GM23338 (cell line): ENCODE data around the gene ZSCAN32. TPM values are rescaled to one million over a fixed set of nuclear protein-coding genes. Genes with fewer than 3 reads are reported as not detected.

ENCODE experiments used
- ATAC-seq: fragments of 200-7000 bp; cut with Tn5 transposase; 3 replicates; pipeline ENCODE4 v1.9.1; 2020
- DNase-seq: peaks from one replicate; pipeline ENCODE4 v3.0.0-alpha.2; 2015; ENCODE audit warnings: low spot score
- H2AFZ ChIP-seq: fragments of 200-600 bp; sonication (generic); 2 replicates; pipeline ENCODE4 v1.8.0; 2016; ENCODE audit warnings: antibody characterized with exemption, mild to moderate bottlenecking, moderate library complexity
- H3F3A ChIP-seq: fragments of 200-600 bp; sonication (generic); replicated peaks from 2 replicates; pipeline ENCODE4 v1.8.0; 2017; ENCODE audit warnings: antibody characterized with exemption, mixed run types, low read depth
- H3K27ac ChIP-seq: fragments of 200-600 bp; sonication (generic); 2 replicates; pipeline ENCODE4 v1.6.1; 2016; ENCODE audit warnings: low read depth
- H3K27me3 ChIP-seq: fragments of 200-600 bp; sonication (generic); 2 replicates; pipeline ENCODE4 v1.8.0; 2016; ENCODE audit warnings: mild to moderate bottlenecking, mixed run types, moderate library complexity; ENCODE audit not compliant: insufficient read depth
- H3K36me3 ChIP-seq: fragments of 200-600 bp; sonication (generic); 2 replicates; pipeline ENCODE4 v1.8.0; 2016; ENCODE audit warnings: mild to moderate bottlenecking; ENCODE audit not compliant: insufficient read depth
- H3K4me1 ChIP-seq: fragments of 200-600 bp; sonication (generic); 2 replicates; pipeline ENCODE4 v1.8.0; 2016; ENCODE audit warnings: mild to moderate bottlenecking, moderate library complexity; ENCODE audit not compliant: insufficient read depth
- H3K4me2 ChIP-seq: fragments of 200-600 bp; sonication (generic); 2 replicates; pipeline ENCODE4 v1.7.1; 2017; ENCODE audit warnings: mixed run types
- H3K4me3 ChIP-seq: fragments of 200-600 bp; sonication (generic); 2 replicates; pipeline ENCODE4 v1.6.1; 2016; ENCODE audit warnings: mixed run types
- H3K79me2 ChIP-seq: fragments of 200-600 bp; sonication (generic); replicated peaks from 2 replicates; pipeline ENCODE4 v1.8.0; 2017; ENCODE audit warnings: mild to moderate bottlenecking; ENCODE audit not compliant: insufficient read depth
- H3K9me2 ChIP-seq: fragments of 200-600 bp; sonication (generic); 2 replicates; pipeline ENCODE4 v1.8.0; 2017; ENCODE audit not compliant: insufficient read depth
- H4K20me1 ChIP-seq: fragments of 200-600 bp; sonication (generic); replicated peaks from 2 replicates; pipeline ENCODE4 v1.8.0; 2017; ENCODE audit warnings: mild to moderate bottlenecking; ENCODE audit not compliant: insufficient read depth
- H3K27ac Mint-ChIP-seq: 2 replicates; pipeline ENCODE4 v1.8.0; 2020; ENCODE audit warnings: inconsistent platforms, mild to moderate bottlenecking, moderate library complexity, mixed read lengths
- H3K27me3 Mint-ChIP-seq: 3 replicates; pipeline ENCODE4 v1.8.0; 2022; ENCODE audit warnings: low read depth, mild to moderate bottlenecking, moderate library complexity, mixed read lengths, inconsistent platforms; ENCODE audit not compliant: insufficient read depth, poor library complexity
- H3K36me3 Mint-ChIP-seq: 3 replicates; pipeline ENCODE4 v1.8.0; 2021; ENCODE audit warnings: low read depth, mild to moderate bottlenecking, inconsistent platforms, moderate library complexity, mixed read lengths
- H3K4me1 Mint-ChIP-seq: 3 replicates; pipeline ENCODE4 v1.8.0; 2020; ENCODE audit warnings: mild to moderate bottlenecking, inconsistent platforms, mixed read lengths
- H3K4me3 Mint-ChIP-seq: 3 replicates; pipeline ENCODE4 v1.8.0; 2021; ENCODE audit warnings: moderate library complexity, mild to moderate bottlenecking, inconsistent platforms, mixed read lengths
- H3K9me3 Mint-ChIP-seq: 3 replicates; pipeline ENCODE4 v1.8.0; 2020; ENCODE audit warnings: moderate library complexity, mild to moderate bottlenecking, inconsistent platforms, mixed read lengths
- CREB1 ChIP-seq: fragments of 250-450 bp; sonication (Bioruptor Pico); IDR thresholded peaks from 2 replicates; pipeline ENCODE4 v1.5.0; 2020; ENCODE audit warnings: low read depth, mild to moderate bottlenecking, moderate library complexity
- EZH2phosphoT487 ChIP-seq: fragments of 200-600 bp; sonication (generic); IDR thresholded peaks from one replicate; pipeline ENCODE4 v1.8.1; 2018; ENCODE audit warnings: antibody characterized with exemption; ENCODE audit not compliant: unreplicated experiment
- JUNB ChIP-seq: IDR thresholded peaks from one replicate; pipeline ENCODE4 v1.6.1; 2016; ENCODE audit warnings: antibody characterized with exemption; ENCODE audit not compliant: unreplicated experiment
- NANOG ChIP-seq: IDR thresholded peaks from 2 replicates; pipeline ENCODE4 v1.6.1; 2016; ENCODE audit warnings: antibody characterized with exemption, borderline replicate concordance
- POLR2AphosphoS5 ChIP-seq: IDR thresholded peaks from 2 replicates; pipeline ENCODE4 v1.6.1; 2016; ENCODE audit warnings: antibody characterized with exemption, low read depth
- STAT1 ChIP-seq: IDR thresholded peaks from one replicate; pipeline ENCODE4 v1.6.1; 2016; ENCODE audit warnings: antibody characterized with exemption; ENCODE audit not compliant: unreplicated experiment
- ZNF114 ChIP-seq: fragments of 250-450 bp; sonication (Bioruptor Pico); IDR thresholded peaks from 2 replicates; pipeline ENCODE4 v1.5.0; 2020; ENCODE audit warnings: mild to moderate bottlenecking, moderate library complexity
- ZNF331 ChIP-seq: fragments of 250-450 bp; sonication (Bioruptor Pico); IDR thresholded peaks from 2 replicates; pipeline ENCODE4 v1.5.0; 2020; ENCODE audit warnings: low read depth, mild to moderate bottlenecking, moderate library complexity
- polyA plus RNA-seq: library from polyadenylated mRNA; unstranded; fragments of >200 nt; fragmentation: Nextera tagmentation; extraction: Ambion mirVana; gene quantifications from 2 replicates; pipeline ENCODE4 v1.2.1, GENCODE V29; 2016
- total RNA-seq: library from RNA; depleted of rRNA; stranded (reverse); fragments of >200 nt; shearing (Covaris generic); gene quantifications from 2 replicates; pipeline ENCODE4 v1.2.3, GENCODE V29; 2014
- TF ChIP-seq, protein P1 (sequence below): fragments of 250-450 bp; sonication (Bioruptor Pico); IDR thresholded peaks from 2 replicates; pipeline ENCODE4 v1.5.0; 2020; ENCODE audit warnings: mild to moderate bottlenecking, moderate library complexity
- TF ChIP-seq, protein P2 (sequence below): IDR thresholded peaks from one replicate; pipeline ENCODE4 v1.6.1; 2018; ENCODE audit warnings: antibody characterized with exemption; ENCODE audit not compliant: unreplicated experiment

ZSCAN32 gene
- total and polyA plus RNA-seq, 2 experiments from 2014 or later = 11.7 to 19.2 TPM

DNA sequence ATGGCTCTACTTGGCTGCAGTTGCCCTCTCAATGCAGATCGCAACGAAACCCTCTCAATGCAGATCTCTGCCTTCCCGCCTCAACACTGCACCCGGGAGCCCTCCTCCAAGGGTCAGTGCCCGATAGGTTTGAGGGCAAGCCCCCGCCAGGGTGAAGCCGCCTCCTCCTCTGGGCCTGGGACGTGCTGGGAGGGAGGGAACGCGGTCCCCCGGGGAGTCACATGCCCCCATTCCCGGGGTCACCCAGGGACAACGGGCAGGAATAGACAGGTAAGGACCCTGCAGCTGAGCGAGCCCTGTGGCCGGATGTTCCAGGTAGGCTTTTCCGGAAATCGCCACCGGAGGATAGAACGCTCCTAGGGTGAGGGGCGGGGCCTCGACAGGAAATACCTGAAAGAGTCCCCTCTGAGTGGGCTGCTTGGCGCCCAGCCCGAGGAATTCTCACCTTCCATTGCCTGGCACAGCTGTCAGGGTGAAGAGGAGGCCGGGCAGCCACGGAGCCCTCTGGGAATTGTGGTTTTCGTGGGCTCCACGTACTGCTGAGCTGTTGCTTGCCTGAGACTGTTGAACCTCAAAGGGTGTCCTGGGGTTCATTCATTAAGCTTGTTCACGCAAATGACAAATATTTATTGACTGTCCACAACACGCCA, 13.1 kb upstream of the ZSCAN32 start:
- Histone ChIP-seq H3K79me2 (no peaks in the 10 kb centered on the region), H3K9me2 (no peaks in the 10 kb centered on the region), H3K4me2 (no peak overlapping the region), H3K27ac (no peak overlapping the region), H4K20me1 (no peaks in the 10 kb centered on the region), H3K27me3 (no peaks in the 10 kb centered on the region), H2AFZ (no peak overlapping the region), H3F3A (no peaks in the 10 kb centered on the region), H3K4me3 (no peak overlapping the region), H3K4me1 (no peaks in the 10 kb centered on the region), H3K36me3 (peaks cover 4% of the 10 kb centered on the region)
- H3K27ac Mint-ChIP-seq = no peak overlapping the region
- H3K4me3 Mint-ChIP-seq = no peak overlapping the region
- DNase-seq (peak; percentile 55), ATAC-seq (peak; percentile 52; the same call in 2 of the 3 replicates)
- no peaks in the 10 kb centered on the region for H3K4me1 Mint-ChIP-seq
- peaks cover 8% of the 10 kb centered on the region for H3K27me3 Mint-ChIP-seq
- TF ChIP-seq STAT1 (no peak), ZNF331 (CRISPR knock-in tag) (no peak), CREB1 (CRISPR knock-in tag) (no peak), JUNB (no peak), ZNF114 (CRISPR knock-in tag) (no peak)
- peaks cover 93% of the 10 kb centered on the region for H3K9me3 Mint-ChIP-seq
- peaks cover 46% of the 10 kb centered on the region for H3K36me3 Mint-ChIP-seq

- Mint-ChIP-seq H3K36me3 (peaks cover 89% of the 10 kb centered on the region), H3K27me3 (peaks cover 8% of the 10 kb centered on the region), H3K9me3 (peaks cover 94% of the 10 kb centered on the region), H3K27ac (no peak overlapping the region), H3K4me1 (no peaks in the 10 kb centered on the region), H3K4me3 (no peak overlapping the region)
- Histone ChIP-seq H3K27me3 (no peaks in the 10 kb centered on the region), H3K4me1 (no peaks in the 10 kb centered on the region), H3K4me3 (no peak overlapping the region), H3K36me3 (peaks cover 45% of the 10 kb centered on the region), H2AFZ (no peak overlapping the region), H3K79me2 (peaks cover under 1% of the 10 kb centered on the region; the same call in 1 of the 2 replicates), H3F3A (no peaks in the 10 kb centered on the region), H3K9me2 (no peaks in the 10 kb centered on the region; the same call in 1 of the 2 replicates), H3K27ac (no peak overlapping the region), H3K4me2 (no peak overlapping the region), H4K20me1 (no peaks in the 10 kb centered on the region)
- ATAC-seq = no peak
- no peak for DNase-seq
- TF ChIP-seq, protein P1, sequence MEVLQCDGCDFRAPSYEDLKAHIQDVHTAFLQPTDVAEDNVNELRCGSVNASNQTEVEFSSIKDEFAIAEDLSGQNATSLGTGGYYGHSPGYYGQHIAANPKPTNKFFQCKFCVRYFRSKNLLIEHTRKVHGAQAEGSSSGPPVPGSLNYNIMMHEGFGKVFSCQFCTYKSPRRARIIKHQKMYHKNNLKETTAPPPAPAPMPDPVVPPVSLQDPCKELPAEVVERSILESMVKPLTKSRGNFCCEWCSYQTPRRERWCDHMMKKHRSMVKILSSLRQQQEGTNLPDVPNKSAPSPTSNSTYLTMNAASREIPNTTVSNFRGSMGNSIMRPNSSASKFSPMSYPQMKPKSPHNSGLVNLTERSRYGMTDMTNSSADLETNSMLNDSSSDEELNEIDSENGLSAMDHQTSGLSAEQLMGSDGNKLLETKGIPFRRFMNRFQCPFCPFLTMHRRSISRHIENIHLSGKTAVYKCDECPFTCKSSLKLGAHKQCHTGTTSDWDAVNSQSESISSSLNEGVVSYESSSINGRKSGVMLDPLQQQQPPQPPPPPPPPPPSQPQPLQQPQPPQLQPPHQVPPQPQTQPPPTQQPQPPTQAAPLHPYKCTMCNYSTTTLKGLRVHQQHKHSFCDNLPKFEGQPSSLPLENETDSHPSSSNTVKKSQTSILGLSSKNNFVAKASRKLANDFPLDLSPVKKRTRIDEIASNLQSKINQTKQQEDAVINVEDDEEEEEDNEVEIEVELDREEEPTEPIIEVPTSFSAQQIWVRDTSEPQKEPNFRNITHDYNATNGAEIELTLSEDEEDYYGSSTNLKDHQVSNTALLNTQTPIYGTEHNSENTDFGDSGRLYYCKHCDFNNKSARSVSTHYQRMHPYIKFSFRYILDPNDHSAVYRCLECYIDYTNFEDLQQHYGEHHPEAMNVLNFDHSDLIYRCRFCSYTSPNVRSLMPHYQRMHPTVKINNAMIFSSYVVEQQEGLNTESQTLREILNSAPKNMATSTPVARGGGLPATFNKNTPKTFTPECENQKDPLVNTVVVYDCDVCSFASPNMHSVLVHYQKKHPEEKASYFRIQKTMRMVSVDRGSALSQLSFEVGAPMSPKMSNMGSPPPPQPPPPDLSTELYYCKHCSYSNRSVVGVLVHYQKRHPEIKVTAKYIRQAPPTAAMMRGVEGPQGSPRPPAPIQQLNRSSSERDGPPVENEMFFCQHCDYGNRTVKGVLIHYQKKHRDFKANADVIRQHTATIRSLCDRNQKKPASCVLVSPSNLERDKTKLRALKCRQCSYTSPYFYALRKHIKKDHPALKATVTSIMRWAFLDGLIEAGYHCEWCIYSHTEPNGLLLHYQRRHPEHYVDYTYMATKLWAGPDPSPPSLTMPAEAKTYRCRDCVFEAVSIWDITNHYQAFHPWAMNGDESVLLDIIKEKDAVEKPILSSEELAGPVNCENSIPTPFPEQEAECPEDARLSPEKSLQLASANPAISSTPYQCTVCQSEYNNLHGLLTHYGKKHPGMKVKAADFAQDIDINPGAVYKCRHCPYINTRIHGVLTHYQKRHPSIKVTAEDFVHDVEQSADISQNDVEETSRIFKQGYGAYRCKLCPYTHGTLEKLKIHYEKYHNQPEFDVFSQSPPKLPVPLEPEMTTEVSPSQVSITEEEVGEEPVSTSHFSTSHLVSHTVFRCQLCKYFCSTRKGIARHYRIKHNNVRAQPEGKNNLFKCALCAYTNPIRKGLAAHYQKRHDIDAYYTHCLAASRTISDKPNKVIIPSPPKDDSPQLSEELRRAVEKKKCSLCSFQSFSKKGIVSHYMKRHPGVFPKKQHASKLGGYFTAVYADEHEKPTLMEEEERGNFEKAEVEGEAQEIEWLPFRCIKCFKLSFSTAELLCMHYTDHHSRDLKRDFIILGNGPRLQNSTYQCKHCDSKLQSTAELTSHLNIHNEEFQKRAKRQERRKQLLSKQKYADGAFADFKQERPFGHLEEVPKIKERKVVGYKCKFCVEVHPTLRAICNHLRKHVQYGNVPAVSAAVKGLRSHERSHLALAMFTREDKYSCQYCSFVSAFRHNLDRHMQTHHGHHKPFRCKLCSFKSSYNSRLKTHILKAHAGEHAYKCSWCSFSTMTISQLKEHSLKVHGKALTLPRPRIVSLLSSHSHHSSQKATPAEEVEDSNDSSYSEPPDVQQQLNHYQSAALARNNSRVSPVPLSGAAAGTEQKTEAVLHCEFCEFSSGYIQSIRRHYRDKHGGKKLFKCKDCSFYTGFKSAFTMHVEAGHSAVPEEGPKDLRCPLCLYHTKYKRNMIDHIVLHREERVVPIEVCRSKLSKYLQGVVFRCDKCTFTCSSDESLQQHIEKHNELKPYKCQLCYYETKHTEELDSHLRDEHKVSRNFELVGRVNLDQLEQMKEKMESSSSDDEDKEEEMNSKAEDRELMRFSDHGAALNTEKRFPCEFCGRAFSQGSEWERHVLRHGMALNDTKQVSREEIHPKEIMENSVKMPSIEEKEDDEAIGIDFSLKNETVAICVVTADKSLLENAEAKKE (CRISPR knock-in tag) = no peak
- TF ChIP-seq, protein P2, sequence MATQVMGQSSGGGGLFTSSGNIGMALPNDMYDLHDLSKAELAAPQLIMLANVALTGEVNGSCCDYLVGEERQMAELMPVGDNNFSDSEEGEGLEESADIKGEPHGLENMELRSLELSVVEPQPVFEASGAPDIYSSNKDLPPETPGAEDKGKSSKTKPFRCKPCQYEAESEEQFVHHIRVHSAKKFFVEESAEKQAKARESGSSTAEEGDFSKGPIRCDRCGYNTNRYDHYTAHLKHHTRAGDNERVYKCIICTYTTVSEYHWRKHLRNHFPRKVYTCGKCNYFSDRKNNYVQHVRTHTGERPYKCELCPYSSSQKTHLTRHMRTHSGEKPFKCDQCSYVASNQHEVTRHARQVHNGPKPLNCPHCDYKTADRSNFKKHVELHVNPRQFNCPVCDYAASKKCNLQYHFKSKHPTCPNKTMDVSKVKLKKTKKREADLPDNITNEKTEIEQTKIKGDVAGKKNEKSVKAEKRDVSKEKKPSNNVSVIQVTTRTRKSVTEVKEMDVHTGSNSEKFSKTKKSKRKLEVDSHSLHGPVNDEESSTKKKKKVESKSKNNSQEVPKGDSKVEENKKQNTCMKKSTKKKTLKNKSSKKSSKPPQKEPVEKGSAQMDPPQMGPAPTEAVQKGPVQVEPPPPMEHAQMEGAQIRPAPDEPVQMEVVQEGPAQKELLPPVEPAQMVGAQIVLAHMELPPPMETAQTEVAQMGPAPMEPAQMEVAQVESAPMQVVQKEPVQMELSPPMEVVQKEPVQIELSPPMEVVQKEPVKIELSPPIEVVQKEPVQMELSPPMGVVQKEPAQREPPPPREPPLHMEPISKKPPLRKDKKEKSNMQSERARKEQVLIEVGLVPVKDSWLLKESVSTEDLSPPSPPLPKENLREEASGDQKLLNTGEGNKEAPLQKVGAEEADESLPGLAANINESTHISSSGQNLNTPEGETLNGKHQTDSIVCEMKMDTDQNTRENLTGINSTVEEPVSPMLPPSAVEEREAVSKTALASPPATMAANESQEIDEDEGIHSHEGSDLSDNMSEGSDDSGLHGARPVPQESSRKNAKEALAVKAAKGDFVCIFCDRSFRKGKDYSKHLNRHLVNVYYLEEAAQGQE = no peak
- no peak for TF ChIP-seq NANOG
- TF ChIP-seq STAT1 = no peak
- no peak for TF ChIP-seq ZNF331 (CRISPR knock-in tag)
- no peak for TF ChIP-seq POLR2AphosphoS5
- TF ChIP-seq EZH2phosphoT487 = no peak
- TF ChIP-seq JUNB = no peak
These were observed 7.9 kb upstream of the ZSCAN32 start for GRCh38 chr16:3408561-3409197.
